ENCODE data around the gene NRARP.

DNA sequence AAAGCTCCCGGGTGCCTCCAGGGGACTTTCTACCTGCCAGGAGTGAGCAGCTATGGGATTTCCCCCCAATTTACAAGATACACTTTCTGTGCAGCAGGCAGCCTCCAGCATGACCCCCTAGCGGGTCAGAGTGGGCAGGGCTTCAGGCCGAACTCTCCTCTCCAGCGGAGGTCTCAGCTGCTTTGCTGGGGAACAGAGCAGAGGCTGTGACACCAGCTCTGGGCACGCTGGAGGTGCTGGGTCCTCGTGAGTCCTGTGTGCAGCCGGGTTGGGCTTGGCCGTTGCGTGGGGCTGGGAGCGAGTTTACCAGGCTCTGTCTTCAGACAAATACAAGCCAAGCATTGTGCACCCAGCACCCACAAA is 2.9 kb downstream of the NRARP start:
- TF ChIP-seq EP300 (IDR thresholded peaks at IDR 0.05; ENCODE audit: borderline replicate concordance in 1 of 2, low read depth in 2 of 2, low read length in 2 of 2) (no peak), POLR2AphosphoS5 (IDR thresholded peaks at IDR 0.05; ENCODE audit: low read depth, low read length) (0 out of 2 replicates have a peak, but pooled peaks have one; percentile 25), RAD21 (IDR thresholded peaks at IDR 0.05 in 1 of 2, conservative IDR thresholded peaks at IDR 0.05 in 1 of 2; ENCODE audit: low read depth in 2 of 2, low read length in 2 of 2) (no peak), CEBPB (IDR thresholded peaks at IDR 0.05; ENCODE audit: low read depth, low read length) (no peak), USF2 (IDR thresholded peaks at IDR 0.05; ENCODE audit: low read length) (no peak), HDAC6 (IDR thresholded peaks at IDR 0.05; ENCODE audit: low read depth, low read length) (no peak), ZNF274 (IDR thresholded peaks at IDR 0.05; ENCODE audit: borderline replicate concordance, extremely low read depth, low read length) (no peak), POLR2A (IDR thresholded peaks at IDR 0.05; ENCODE audit: control extremely low read depth in 1 of 2, low read depth in 2 of 2, low read length in 2 of 2) (peak in 1 of 2 experiments; percentile 58; a peak in 2 of 3 replicates)
- TF ChIP-seq, protein P1, sequence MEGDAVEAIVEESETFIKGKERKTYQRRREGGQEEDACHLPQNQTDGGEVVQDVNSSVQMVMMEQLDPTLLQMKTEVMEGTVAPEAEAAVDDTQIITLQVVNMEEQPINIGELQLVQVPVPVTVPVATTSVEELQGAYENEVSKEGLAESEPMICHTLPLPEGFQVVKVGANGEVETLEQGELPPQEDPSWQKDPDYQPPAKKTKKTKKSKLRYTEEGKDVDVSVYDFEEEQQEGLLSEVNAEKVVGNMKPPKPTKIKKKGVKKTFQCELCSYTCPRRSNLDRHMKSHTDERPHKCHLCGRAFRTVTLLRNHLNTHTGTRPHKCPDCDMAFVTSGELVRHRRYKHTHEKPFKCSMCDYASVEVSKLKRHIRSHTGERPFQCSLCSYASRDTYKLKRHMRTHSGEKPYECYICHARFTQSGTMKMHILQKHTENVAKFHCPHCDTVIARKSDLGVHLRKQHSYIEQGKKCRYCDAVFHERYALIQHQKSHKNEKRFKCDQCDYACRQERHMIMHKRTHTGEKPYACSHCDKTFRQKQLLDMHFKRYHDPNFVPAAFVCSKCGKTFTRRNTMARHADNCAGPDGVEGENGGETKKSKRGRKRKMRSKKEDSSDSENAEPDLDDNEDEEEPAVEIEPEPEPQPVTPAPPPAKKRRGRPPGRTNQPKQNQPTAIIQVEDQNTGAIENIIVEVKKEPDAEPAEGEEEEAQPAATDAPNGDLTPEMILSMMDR (IDR thresholded peaks at IDR 0.05; ENCODE audit: control extremely low read depth in 1 of 3, insufficient read depth in 1 of 3, low read depth in 1 of 3, low read length in 3 of 3) = no peak
- TF ChIP-seq, protein P2, sequence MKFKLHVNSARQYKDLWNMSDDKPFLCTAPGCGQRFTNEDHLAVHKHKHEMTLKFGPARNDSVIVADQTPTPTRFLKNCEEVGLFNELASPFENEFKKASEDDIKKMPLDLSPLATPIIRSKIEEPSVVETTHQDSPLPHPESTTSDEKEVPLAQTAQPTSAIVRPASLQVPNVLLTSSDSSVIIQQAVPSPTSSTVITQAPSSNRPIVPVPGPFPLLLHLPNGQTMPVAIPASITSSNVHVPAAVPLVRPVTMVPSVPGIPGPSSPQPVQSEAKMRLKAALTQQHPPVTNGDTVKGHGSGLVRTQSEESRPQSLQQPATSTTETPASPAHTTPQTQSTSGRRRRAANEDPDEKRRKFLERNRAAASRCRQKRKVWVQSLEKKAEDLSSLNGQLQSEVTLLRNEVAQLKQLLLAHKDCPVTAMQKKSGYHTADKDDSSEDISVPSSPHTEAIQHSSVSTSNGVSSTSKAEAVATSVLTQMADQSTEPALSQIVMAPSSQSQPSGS (IDR thresholded peaks at IDR 0.05; ENCODE audit: low read length) = no peak
